DND-41 (cell line): ENCODE results near the gene GSG1L.
A peak's percentile ranks its signal among the peaks of the same experiment; 100 is the strongest.

ENCODE experiments used
- ATAC-seq: fragments of 200-7000 bp; cut with Tn5 transposase; 3 replicates; pipeline ENCODE4 v1.9.1; 2021; ENCODE audit warnings: low read depth; ENCODE audit not compliant: insufficient read depth
- DNase-seq: peaks from one replicate; pipeline ENCODE4 v3.0.0-alpha.2; 2020
- H2AFZ ChIP-seq: 2 replicates; pipeline ENCODE4 v1.6.0; 2012; ENCODE audit warnings: low read depth, low read length
- H3K27ac ChIP-seq: 2 replicates; pipeline ENCODE4 v1.5.1; 2012; ENCODE audit warnings: low read length, inconsistent platforms
- H3K27me3 ChIP-seq: fragments of 200-600 bp; sonication (generic); 2 replicates; pipeline ENCODE4 v1.6.0; 2012; ENCODE audit warnings: low read length, mild to moderate bottlenecking, inconsistent platforms; ENCODE audit not compliant: insufficient read depth, poor library complexity
- H3K36me3 ChIP-seq: 2 replicates; pipeline ENCODE4 v1.5.1; 2012; ENCODE audit warnings: low read length, inconsistent platforms; ENCODE audit not compliant: insufficient read depth
- H3K4me1 ChIP-seq: 2 replicates; pipeline ENCODE4 v1.5.1; 2012; ENCODE audit warnings: mild to moderate bottlenecking, low read length; ENCODE audit not compliant: insufficient read depth
- H3K4me2 ChIP-seq: 2 replicates; pipeline ENCODE4 v1.6.0; 2012; ENCODE audit warnings: mild to moderate bottlenecking, moderate library complexity, low read length, inconsistent platforms; ENCODE audit not compliant: insufficient read depth
- H3K4me3 ChIP-seq, 2 experiments: fragments of 200-600 bp in 1 of 2; shearing (Covaris generic) in 1 of 2; 2 replicates each; pipeline ENCODE4 v1.5.1; 2012 to 2016; ENCODE audit warnings: inconsistent platforms in 2 of 2, low read length in 2 of 2, mild to moderate bottlenecking in 2 of 2, low read depth in 1 of 2, moderate library complexity in 1 of 2
- H3K79me2 ChIP-seq: 2 replicates; pipeline ENCODE4 v1.6.0; 2012; ENCODE audit warnings: low read length, inconsistent platforms; ENCODE audit not compliant: insufficient read depth
- H3K9ac ChIP-seq: 2 replicates; pipeline ENCODE4 v1.6.0; 2012; ENCODE audit warnings: low read depth, mild to moderate bottlenecking, inconsistent platforms, low read length, moderate library complexity
- H3K9me3 ChIP-seq: 2 replicates; pipeline ENCODE4 v1.5.1; 2012; ENCODE audit warnings: low read length, moderate library complexity, mild to moderate bottlenecking, inconsistent platforms; ENCODE audit not compliant: insufficient read depth, severe bottlenecking
- H4K20me1 ChIP-seq: 2 replicates; pipeline ENCODE4 v1.6.0; 2012; ENCODE audit warnings: low read length; ENCODE audit not compliant: insufficient read depth
- CTCF ChIP-seq: IDR thresholded peaks from 2 replicates; pipeline ENCODE4 v1.5.1; 2012; ENCODE audit warnings: borderline replicate concordance, low read length, moderate library complexity, mild to moderate bottlenecking; ENCODE audit not compliant: poor library complexity, severe bottlenecking; ENCODE audit errors: extremely low read depth
- EZH2 ChIP-seq: IDR thresholded peaks from 3 replicates; pipeline ENCODE4 v1.6.1; 2012; ENCODE audit warnings: borderline replicate concordance, low read depth, mild to moderate bottlenecking, moderate library complexity, low read length, inconsistent platforms; ENCODE audit not compliant: severe bottlenecking

GSG1L gene

GRCh38 chr16:27999687-28000086 is 63.8 kb downstream of the GSG1L start:
- ATAC-seq = no peak
- no peak overlapping the region for H3K4me3 ChIP-seq
- TF ChIP-seq CTCF (no peak), EZH2 (no peak)
- no peaks in the 10 kb centered on the region for H3K9me3 ChIP-seq
- no peaks in the 10 kb centered on the region for H4K20me1 ChIP-seq
- no peaks in the 10 kb centered on the region for H3K27me3 ChIP-seq
- H3K36me3 ChIP-seq = no peaks in the 10 kb centered on the region
- H3K27ac ChIP-seq = no peak overlapping the region
- no peaks in the 10 kb centered on the region for H3K79me2 ChIP-seq
- no peaks in the 10 kb centered on the region for H3K4me1 ChIP-seq
- no peak overlapping the region for H3K4me2 ChIP-seq
- no peak for DNase-seq
- no peak overlapping the region for H2AFZ ChIP-seq
- H3K9ac ChIP-seq = no peak overlapping the region

- peak; percentile 4 for DNase-seq
- Histone ChIP-seq H2AFZ (no peak overlapping the region), H3K4me2 (no peak overlapping the region), H3K27ac (no peak overlapping the region), H3K36me3 (no peaks in the 10 kb centered on the region), H3K4me1 (no peaks in the 10 kb centered on the region), H3K79me2 (no peaks in the 10 kb centered on the region), H3K9me3 (peaks cover 12% of the 10 kb centered on the region), H3K9ac (no peak overlapping the region), H3K4me3 (no peak overlapping the region), H4K20me1 (no peaks in the 10 kb centered on the region), H3K27me3 (no peaks in the 10 kb centered on the region)
- TF ChIP-seq CTCF (no peak), EZH2 (no peak)
- ATAC-seq = peak; percentile 54; the same call in 1 of the 3 replicates
Measured at GRCh38 chr16:27995378-27995777, 68.1 kb downstream of the GSG1L start.

- H3K4me1 ChIP-seq = no peaks in the 10 kb centered on the region
- ATAC-seq (no peak), DNase-seq (no peak)
- H3K36me3 ChIP-seq = no peaks in the 10 kb centered on the region
- no peak overlapping the region for H2AFZ ChIP-seq
- peaks cover 12% of the 10 kb centered on the region for H3K9me3 ChIP-seq
- H3K27me3 ChIP-seq = no peaks in the 10 kb centered on the region
- no peak overlapping the region for H3K4me3 ChIP-seq
- no peaks in the 10 kb centered on the region for H4K20me1 ChIP-seq
- no peak overlapping the region for H3K9ac ChIP-seq
- TF ChIP-seq CTCF = no peak
- TF ChIP-seq EZH2 = no peak
- no peak overlapping the region for H3K27ac ChIP-seq
- no peaks in the 10 kb centered on the region for H3K79me2 ChIP-seq
- H3K4me2 ChIP-seq = no peak overlapping the region
Measured at GRCh38 chr16:27994686-27995085, 68.8 kb downstream of the GSG1L start.

- Histone ChIP-seq H2AFZ (no peak overlapping the region), H3K36me3 (no peaks in the 10 kb centered on the region), H3K4me2 (no peak overlapping the region), H4K20me1 (no peaks in the 10 kb centered on the region), H3K27ac (no peak overlapping the region), H3K79me2 (no peaks in the 10 kb centered on the region), H3K27me3 (no peaks in the 10 kb centered on the region), H3K9ac (no peak overlapping the region), H3K4me1 (no peaks in the 10 kb centered on the region), H3K4me3 (no peak overlapping the region), H3K9me3 (peaks cover 12% of the 10 kb centered on the region)
- no peak for TF ChIP-seq EZH2
- TF ChIP-seq CTCF = no peak
- ATAC-seq (no peak), DNase-seq (no peak)
Measured at GRCh38 chr16:27993587-27993986, 69.9 kb downstream of the GSG1L start.
